Stromal cell of bone marrow (primary cell): ENCODE data around the gene DCDC2.
"Not testable (repeated sequence)": the region's sequence is repeated elsewhere in the genome, so short reads cannot be mapped to it uniquely, and the experiment has no call there.

ENCODE experiments used
- DNase-seq: peaks from one replicate; pipeline ENCODE4 v3.0.0-alpha.2; 2012; ENCODE audit warnings: low read depth

Gene DCDC2

GRCh38 chr6:24378473-24379097 lies 20.7 kb upstream of the DCDC2 start:
- no peak for DNase-seq

GRCh38 chr6:24376871-24377270 lies 19.0 kb upstream of the DCDC2 start:
- DNase-seq = no peak

GRCh38 chr6:24374612-24375011 lies 16.8 kb upstream of the DCDC2 start:
- DNase-seq = no peak

GRCh38 chr6:24365103-24365633 lies 7.3 kb upstream of the DCDC2 start:
- not testable (repeated sequence) for DNase-seq

GRCh38 chr6:24362363-24362762 lies 4.5 kb upstream of the DCDC2 start:
- not testable (repeated sequence) for DNase-seq

- peak; percentile 60 for DNase-seq
Observed at GRCh38 chr6:24359640-24360454, 2.0 kb upstream of the DCDC2 start.

GRCh38 chr6:24358219-24358821 lies 461 bp upstream of the DCDC2 start:
- no peak for DNase-seq

GRCh38 chr6:24356310-24356973 lies 1.4 kb downstream of the DCDC2 start:
- no peak for DNase-seq

GRCh38 chr6:24355393-24355792 lies 2.5 kb downstream of the DCDC2 start:
- no peak for DNase-seq

- DNase-seq = no peak
Observed at GRCh38 chr6:24353861-24354260, 4.0 kb downstream of the DCDC2 start.

- no peak for DNase-seq
Observed at GRCh38 chr6:24352434-24352833, 5.4 kb downstream of the DCDC2 start.

GRCh38 chr6:24344976-24345375 lies 12.9 kb downstream of the DCDC2 start:
- no peak for DNase-seq

- no peak for DNase-seq
Observed at GRCh38 chr6:24340998-24341938, 16.6 kb downstream of the DCDC2 start.

- no peak for DNase-seq
Observed at GRCh38 chr6:24339932-24340331, 17.9 kb downstream of the DCDC2 start.

- DNase-seq = no peak
Observed at GRCh38 chr6:24334285-24334684, 23.6 kb downstream of the DCDC2 start.

- DNase-seq = no peak
Observed at GRCh38 chr6:24332317-24332716, 25.5 kb downstream of the DCDC2 start.

GRCh38 chr6:24330137-24330732 lies 27.6 kb downstream of the DCDC2 start:
- no peak for DNase-seq

- DNase-seq = no peak
Observed at GRCh38 chr6:24329451-24329850, 28.4 kb downstream of the DCDC2 start.

GRCh38 chr6:24329022-24329421 lies 28.8 kb downstream of the DCDC2 start:
- DNase-seq = no peak

GRCh38 chr6:24327756-24328155 lies 30.1 kb downstream of the DCDC2 start:
- DNase-seq = no peak

GRCh38 chr6:24325978-24326377 lies 31.9 kb downstream of the DCDC2 start:
- no peak for DNase-seq
